Breast epithelium (tissue), 4 donors: ENCODE measurements around the gene THBS2. TPM values are rescaled to one million over a fixed set of nuclear protein-coding genes. Genes with fewer than 3 reads are reported as not detected.

Experiments
- DNase-seq, 2 donors: peaks; one replicate each; pipeline ENCODE4 v3.0.0-alpha.2; 2019; ENCODE audit warnings: low spot score in 2 of 2
- H3K27ac ChIP-seq, 2 donors: fragments of 200-600 bp; sonication (generic) in 1 of 2; one replicate each; pipeline ENCODE4 v1.5.1; 2016 to 2019; ENCODE audit warnings: mild to moderate bottlenecking in 1 of 2
- H3K27me3 ChIP-seq, 2 donors: fragments of 200-600 bp; sonication (generic) in 1 of 2; one replicate each; pipeline versions ENCODE4 v1.5.1 to v1.6.0; 2017 to 2019; ENCODE audit warnings: control low read depth in 1 of 2, mild to moderate bottlenecking in 1 of 2
- H3K36me3 ChIP-seq: fragments of 200-600 bp; one replicate; pipeline ENCODE4 v1.5.1; 2019
- H3K4me1 ChIP-seq, 2 donors: fragments of 200-600 bp; sonication (generic); one replicate each; pipeline ENCODE4 v1.5.1; 2016 to 2019; ENCODE audit warnings: control low read depth in 1 of 2
- H3K4me3 ChIP-seq, 3 donors: fragments of 200-600 bp; sonication (generic); 1 replicate in 2 of 3; 2 replicates in 1 of 3; pipeline ENCODE4 v1.5.1; 2016 to 2019; ENCODE audit warnings: mild to moderate bottlenecking in 3 of 3, moderate library complexity in 2 of 3
- H3K9me3 ChIP-seq, 2 donors: fragments of 200-600 bp; sonication (generic) in 1 of 2; one replicate each; pipeline ENCODE4 v1.5.1; 2016 to 2019; ENCODE audit warnings: control low read depth in 1 of 2
- POLR2A ChIP-seq: fragments of 450-650 bp; IDR thresholded peaks from one replicate; pipeline ENCODE4 v1.6.1; 2016; ENCODE audit warnings: antibody characterized with exemption, mild to moderate bottlenecking, moderate library complexity
- POLR2AphosphoS5 ChIP-seq, 3 donors: sonication (generic); formaldehyde crosslinking; IDR thresholded peaks; one replicate each; pipeline ENCODE4 v1.6.1; 2017; ENCODE audit warnings: antibody characterized with exemption in 3 of 3
- intact Hi-C: fragments of 100-400 bp; cut with DNase I; formaldehyde crosslinking; loops from one replicate; pipeline ENCODE4 v1.15.1; 2023; ENCODE audit warnings: low total_unique reads
- total RNA-seq, 3 donors: library from RNA; depleted of rRNA; stranded (reverse); fragments of >200 nt; gene quantifications; one replicate each; pipeline ENCODE4 v1.1.0, GENCODE V29; 2016
- TF ChIP-seq, protein P1 (sequence below), 3 donors: fragments of 450-650 bp; IDR thresholded peaks; one replicate each; pipeline ENCODE4 v1.5.1; 2016 to 2017; ENCODE audit warnings: antibody characterized with exemption in 3 of 3, mild to moderate bottlenecking in 3 of 3, moderate library complexity in 3 of 3

The THBS2 gene
- total RNA-seq, 3 donors from 2014 or later: 31.9 to 145 (median 73.0) TPM

DNA sequence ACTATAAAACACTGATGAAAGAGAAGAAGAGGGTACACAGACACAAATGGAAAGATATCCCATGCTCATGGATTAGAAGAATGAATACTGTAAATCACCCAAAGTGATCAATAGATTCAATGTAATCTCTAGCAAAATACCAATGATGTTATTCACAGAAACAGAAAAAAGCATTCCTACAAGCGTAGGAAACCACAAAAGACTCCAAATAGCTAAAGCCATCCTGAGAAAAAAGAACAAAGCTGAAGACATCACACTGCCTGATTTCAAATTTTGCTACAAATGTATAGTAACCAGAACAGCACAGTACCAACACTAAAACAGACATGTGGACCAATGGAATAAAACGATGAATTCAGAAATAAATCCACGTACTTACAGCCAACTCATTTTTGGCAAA is 43.0 kb downstream of the THBS2 start:
- Histone ChIP-seq H3K27ac (no peak overlapping the region), H3K4me1 (no peaks in the 10 kb centered on the region), H3K27me3 (no peaks in the 10 kb centered on the region), H3K4me3 (no peak overlapping the region), H3K36me3 (no peaks in the 10 kb centered on the region), H3K9me3 (peaks cover 0 to 8% of the 10 kb centered on the region in 2 donors)
- intact Hi-C loops: no loop called here
- DNase-seq: no peak
- TF ChIP-seq POLR2A (no peak), POLR2AphosphoS5 (IDR thresholded peaks at IDR 0.05) (no peak)
- TF ChIP-seq, protein P1, sequence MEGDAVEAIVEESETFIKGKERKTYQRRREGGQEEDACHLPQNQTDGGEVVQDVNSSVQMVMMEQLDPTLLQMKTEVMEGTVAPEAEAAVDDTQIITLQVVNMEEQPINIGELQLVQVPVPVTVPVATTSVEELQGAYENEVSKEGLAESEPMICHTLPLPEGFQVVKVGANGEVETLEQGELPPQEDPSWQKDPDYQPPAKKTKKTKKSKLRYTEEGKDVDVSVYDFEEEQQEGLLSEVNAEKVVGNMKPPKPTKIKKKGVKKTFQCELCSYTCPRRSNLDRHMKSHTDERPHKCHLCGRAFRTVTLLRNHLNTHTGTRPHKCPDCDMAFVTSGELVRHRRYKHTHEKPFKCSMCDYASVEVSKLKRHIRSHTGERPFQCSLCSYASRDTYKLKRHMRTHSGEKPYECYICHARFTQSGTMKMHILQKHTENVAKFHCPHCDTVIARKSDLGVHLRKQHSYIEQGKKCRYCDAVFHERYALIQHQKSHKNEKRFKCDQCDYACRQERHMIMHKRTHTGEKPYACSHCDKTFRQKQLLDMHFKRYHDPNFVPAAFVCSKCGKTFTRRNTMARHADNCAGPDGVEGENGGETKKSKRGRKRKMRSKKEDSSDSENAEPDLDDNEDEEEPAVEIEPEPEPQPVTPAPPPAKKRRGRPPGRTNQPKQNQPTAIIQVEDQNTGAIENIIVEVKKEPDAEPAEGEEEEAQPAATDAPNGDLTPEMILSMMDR (IDR thresholded peaks at IDR 0.05): no peak

DNA sequence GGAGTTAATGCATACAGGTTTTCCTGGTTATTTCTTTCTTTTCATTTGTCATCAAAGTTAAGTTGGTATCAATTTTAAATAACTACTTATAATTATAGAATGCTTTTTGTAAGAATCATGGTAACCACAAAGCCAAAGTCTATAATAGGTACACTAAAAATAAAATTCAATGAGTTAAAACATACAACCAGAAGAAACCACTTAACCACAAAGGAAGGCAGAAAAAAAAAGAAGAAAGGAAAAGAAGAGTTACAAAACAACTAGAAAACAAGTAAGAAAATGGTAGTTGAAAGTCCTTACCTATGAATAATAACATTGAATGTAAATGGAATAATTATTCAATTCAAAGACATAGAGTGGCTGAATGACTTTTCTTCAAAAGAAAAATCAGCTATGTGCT is 45.6 kb downstream of the THBS2 start:
- Histone ChIP-seq H3K9me3 (peaks cover 0 to 8% of the 10 kb centered on the region in 2 donors), H3K4me3 (no peak overlapping the region), H3K4me1 (no peaks in the 10 kb centered on the region), H3K27ac (no peak overlapping the region), H3K36me3 (no peaks in the 10 kb centered on the region), H3K27me3 (no peaks in the 10 kb centered on the region)
- DNase-seq: no peak
- TF ChIP-seq POLR2A: no peak
- TF ChIP-seq, protein P1 (IDR thresholded peaks at IDR 0.05): no peak
- TF ChIP-seq POLR2AphosphoS5 (IDR thresholded peaks at IDR 0.05): no peak
- intact Hi-C loops: no loop called here

DNA sequence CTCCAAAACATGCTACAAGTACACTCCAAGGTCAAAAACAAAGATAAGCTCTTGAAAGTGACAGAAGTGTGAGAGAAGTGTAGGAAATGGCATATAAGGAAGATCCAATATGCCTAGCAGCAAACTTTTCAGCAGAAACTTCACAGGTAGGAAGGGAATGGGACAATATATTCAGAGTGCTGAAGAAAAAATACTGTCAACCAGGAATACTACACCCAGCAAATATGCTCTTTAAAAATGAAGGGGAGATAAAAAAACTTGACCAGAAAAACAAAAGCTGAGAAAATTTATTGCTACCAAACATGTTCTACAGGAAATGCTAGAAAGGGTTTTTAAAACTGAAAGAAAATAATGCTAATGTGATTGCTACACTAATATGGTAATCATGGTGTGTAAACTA is 46.2 kb downstream of the THBS2 start:
- Histone ChIP-seq H3K4me3 (no peak overlapping the region), H3K36me3 (no peaks in the 10 kb centered on the region), H3K27me3 (no peaks in the 10 kb centered on the region), H3K9me3 (peaks cover 0 to 8% of the 10 kb centered on the region in 2 donors), H3K27ac (no peak overlapping the region), H3K4me1 (no peaks in the 10 kb centered on the region)
- intact Hi-C loops: no loop called here
- DNase-seq: no peak
- no peak for TF ChIP-seq POLR2AphosphoS5 (IDR thresholded peaks at IDR 0.05)
- no peak for TF ChIP-seq POLR2A
- TF ChIP-seq, protein P1 (IDR thresholded peaks at IDR 0.05): no peak

DNA sequence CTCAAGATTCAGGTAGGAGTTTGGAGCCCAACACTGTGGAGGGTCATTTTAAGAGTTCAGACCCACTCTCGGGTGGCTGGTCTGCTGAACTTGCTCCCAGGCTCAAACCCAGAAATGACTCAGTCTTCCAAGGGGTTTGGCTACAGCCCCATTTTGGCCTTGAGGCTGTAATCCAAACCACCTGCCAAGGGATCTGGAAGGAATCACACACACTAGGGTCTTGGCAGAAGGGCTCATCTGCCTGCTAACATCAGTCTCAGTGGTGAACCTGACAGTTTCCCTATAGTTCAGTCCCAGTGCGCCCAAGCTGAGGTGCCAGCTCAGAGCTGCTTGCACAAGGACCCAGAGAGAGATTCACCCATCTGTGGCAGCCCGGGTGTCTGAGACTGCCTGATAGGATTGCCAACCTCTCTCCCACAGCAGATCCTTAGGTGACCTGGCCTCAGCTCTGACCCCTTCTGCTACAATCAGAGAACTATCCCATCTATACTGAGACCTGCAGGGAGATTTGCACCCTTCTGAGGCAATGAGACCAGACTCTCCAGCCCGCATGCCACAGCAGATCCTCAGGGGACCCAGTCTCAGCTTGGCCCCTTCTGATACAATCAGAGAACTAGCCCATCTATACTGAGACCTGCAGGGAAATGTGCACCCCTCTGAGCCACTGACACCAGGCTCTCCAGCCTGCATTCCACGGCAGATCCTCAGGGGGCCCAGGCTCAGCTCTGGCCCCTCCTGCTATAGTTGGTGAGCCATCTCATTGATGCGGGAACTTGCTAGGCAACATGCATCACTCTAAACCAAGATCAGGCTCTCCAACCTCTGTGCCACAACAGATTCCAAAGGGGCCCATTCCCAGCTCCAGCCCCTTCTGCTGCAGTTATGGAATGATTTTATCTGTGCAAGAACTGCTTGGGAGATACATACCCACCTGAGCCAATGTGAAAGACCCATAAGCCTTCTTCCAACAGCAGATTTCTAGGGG is 48.2 kb downstream of the THBS2 start:
- intact Hi-C loops: no loop called here
- H3K36me3 ChIP-seq: no peaks in the 10 kb centered on the region
- H3K27me3 ChIP-seq: no peaks in the 10 kb centered on the region
- no peak overlapping the region for H3K4me3 ChIP-seq
- peaks cover 0 to 8% of the 10 kb centered on the region in 2 donors for H3K9me3 ChIP-seq
- DNase-seq: no peak
- H3K4me1 ChIP-seq: no peaks in the 10 kb centered on the region
- no peak for TF ChIP-seq POLR2A
- TF ChIP-seq, protein P1 (IDR thresholded peaks at IDR 0.05): no peak
- TF ChIP-seq POLR2AphosphoS5 (IDR thresholded peaks at IDR 0.05): no peak
- peak overlapping the region in 1 of 2 donors; percentile 19 for H3K27ac ChIP-seq

DNA sequence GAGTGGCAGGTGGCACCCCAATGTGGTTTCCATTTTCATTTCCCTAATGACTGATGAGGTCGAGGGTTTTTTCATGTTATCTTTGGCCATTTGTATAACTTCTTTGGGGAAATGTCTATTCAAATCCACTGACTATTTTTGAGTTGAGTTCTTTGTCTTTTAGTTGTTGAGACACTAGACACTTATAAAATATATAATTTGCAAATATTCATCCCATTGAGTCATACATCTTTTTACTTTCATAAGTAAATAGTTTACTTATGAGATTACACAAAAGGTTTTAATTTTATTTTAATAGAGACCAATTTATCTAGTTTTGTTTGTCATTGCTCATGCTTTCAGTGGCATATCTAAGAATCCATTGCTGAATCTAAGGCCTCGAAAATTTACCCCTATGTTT is 49.5 kb downstream of the THBS2 start:
- H3K27me3 ChIP-seq: no peaks in the 10 kb centered on the region
- intact Hi-C loops: loop anchor here (5.0 kb wide), 1 partner anchor 1127 kb away; the partner anchor contains the start of gene FRMD1
- no peaks in the 10 kb centered on the region for H3K4me1 ChIP-seq
- H3K36me3 ChIP-seq: no peaks in the 10 kb centered on the region
- DNase-seq: no peak
- H3K27ac ChIP-seq: no peak overlapping the region
- no peak overlapping the region for H3K4me3 ChIP-seq
- TF ChIP-seq POLR2AphosphoS5 (IDR thresholded peaks at IDR 0.05) (no peak), POLR2A (no peak)
- TF ChIP-seq, protein P1 (IDR thresholded peaks at IDR 0.05): no peak
- H3K9me3 ChIP-seq: peaks cover 0 to 8% of the 10 kb centered on the region in 2 donors
